ENCODE measurements around the gene CD320. TPM values are rescaled to one million over a fixed set of nuclear protein-coding genes. Genes with fewer than 3 reads are reported as not detected.

The CD320 gene
- polyA plus RNA-seq, 1 donor (not counting 4 experiments of a cell fraction or from before 2014, with no cell fraction given) = 14.1 TPM

DNA sequence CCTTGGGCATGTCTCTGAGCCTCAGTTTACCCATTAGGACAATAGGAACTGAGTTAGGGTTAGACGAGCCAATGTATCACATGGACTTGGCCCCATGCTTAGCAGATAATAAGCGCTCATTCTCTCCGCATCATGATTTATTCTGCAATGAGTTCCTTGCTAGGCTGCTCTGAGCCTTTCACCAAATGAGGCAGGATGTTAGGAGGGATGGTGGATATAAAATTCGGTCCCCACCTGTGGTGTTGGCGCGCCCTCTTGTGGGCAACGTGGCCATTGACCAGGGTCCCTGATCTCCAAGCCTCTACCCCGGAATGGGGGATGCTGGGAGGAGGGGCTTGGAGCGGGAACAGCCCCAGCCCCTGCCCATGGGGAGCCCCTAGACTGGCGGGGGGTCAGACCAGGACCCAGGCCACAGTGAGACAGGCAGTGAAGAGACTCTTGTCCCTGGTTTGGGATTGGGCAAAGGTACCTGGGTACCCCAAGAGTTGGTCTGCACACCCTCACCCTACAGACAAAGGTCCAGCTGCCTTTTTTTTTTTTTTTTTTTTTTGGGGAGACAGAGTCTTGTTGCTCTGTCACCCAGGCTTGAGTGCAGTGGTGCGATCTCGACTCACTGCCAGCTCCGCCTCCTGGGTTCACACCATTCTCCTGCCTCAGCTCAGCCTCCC is 55.1 kb downstream of the CD320 start:
- no peaks in the 10 kb centered on the region for H3K9me3 ChIP-seq (ENCODE audit: control insufficient read depth, low read depth, low read length)
- H3K4me2 ChIP-seq (ENCODE audit: control insufficient read depth, extremely low read depth, insufficient read depth, low read depth, low read length) = no peak overlapping the region
- no peaks in the 10 kb centered on the region for H4K20me1 ChIP-seq (ENCODE audit: control insufficient read depth, extremely low read depth, insufficient read depth, low read length)
- peaks cover 0 to 4% of the 10 kb centered on the region in 2 experiments for H3K36me3 ChIP-seq (ENCODE audit: control insufficient read depth in 2 of 2, extremely low read depth in 1 of 2, insufficient read depth in 2 of 2, low read length in 2 of 2)
- H3K27ac ChIP-seq (ENCODE audit: control insufficient read depth, insufficient read depth, low read length) = no peak overlapping the region
- no peaks in the 10 kb centered on the region for H3K79me2 ChIP-seq (ENCODE audit: control insufficient read depth, insufficient read depth, low read length)
- no peaks in the 10 kb centered on the region for H3K27me3 ChIP-seq (ENCODE audit: control insufficient read depth, extremely low read depth, insufficient read depth, low read length)
- H3K9me1 ChIP-seq (ENCODE audit: control insufficient read depth, extremely low read depth, insufficient read depth, low read length) = no peaks in the 10 kb centered on the region
- FAIRE-seq (peak; percentile 94), DNase-seq (ENCODE audit: low read depth, low spot score) (no peak)
- dilution Hi-C loops (cut with MboI; ENCODE audit: extremely low pct_ligation_motif_present, low sequenced_read_pairs) = no loop called here
- no peak overlapping the region for H3K9ac ChIP-seq (ENCODE audit: control insufficient read depth, extremely low read depth, insufficient read depth, low read length)
- H2AFZ ChIP-seq (ENCODE audit: control insufficient read depth, low read length) = no peak overlapping the region
- TF ChIP-seq, protein P1, sequence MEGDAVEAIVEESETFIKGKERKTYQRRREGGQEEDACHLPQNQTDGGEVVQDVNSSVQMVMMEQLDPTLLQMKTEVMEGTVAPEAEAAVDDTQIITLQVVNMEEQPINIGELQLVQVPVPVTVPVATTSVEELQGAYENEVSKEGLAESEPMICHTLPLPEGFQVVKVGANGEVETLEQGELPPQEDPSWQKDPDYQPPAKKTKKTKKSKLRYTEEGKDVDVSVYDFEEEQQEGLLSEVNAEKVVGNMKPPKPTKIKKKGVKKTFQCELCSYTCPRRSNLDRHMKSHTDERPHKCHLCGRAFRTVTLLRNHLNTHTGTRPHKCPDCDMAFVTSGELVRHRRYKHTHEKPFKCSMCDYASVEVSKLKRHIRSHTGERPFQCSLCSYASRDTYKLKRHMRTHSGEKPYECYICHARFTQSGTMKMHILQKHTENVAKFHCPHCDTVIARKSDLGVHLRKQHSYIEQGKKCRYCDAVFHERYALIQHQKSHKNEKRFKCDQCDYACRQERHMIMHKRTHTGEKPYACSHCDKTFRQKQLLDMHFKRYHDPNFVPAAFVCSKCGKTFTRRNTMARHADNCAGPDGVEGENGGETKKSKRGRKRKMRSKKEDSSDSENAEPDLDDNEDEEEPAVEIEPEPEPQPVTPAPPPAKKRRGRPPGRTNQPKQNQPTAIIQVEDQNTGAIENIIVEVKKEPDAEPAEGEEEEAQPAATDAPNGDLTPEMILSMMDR (optimal IDR thresholded peaks at IDR 0.05 in 1 of 3, IDR thresholded peaks at IDR 0.05 in 1 of 3, conservative IDR thresholded peaks at IDR 0.05 in 1 of 3; ENCODE audit: extremely low read depth in 1 of 3, insufficient read depth in 2 of 3, low read length in 3 of 3) = peak; percentile 89 to 98 (median 91)
- no peak for TF ChIP-seq EZH2 (IDR thresholded peaks at IDR 0.05; ENCODE audit: low read length)
- H3K4me1 ChIP-seq (ENCODE audit: control insufficient read depth, extremely low read depth, insufficient read depth, low read length) = no peaks in the 10 kb centered on the region
- no peak overlapping the region for H3K4me3 ChIP-seq (ENCODE audit: control insufficient read depth in 2 of 3, extremely low read depth in 1 of 3, insufficient read depth in 2 of 3, low read depth in 1 of 3, low read length in 3 of 3)

Other genes starting within 250 kb of the CD320 start
- gene FBN3, start 158.8 kb downstream of the CD320 start, polyA plus RNA-seq = not detected in 3 replicates
- 12.8 to 43.4 TPM (median 19.8 TPM) in 3 replicates for gene CERS4, start 99.0 kb downstream of the CD320 start, polyA plus RNA-seq
- 46.7 to 115 TPM (median 59.2 TPM) in 3 replicates for gene NDUFA7, start 13.0 kb upstream of the CD320 start, polyA plus RNA-seq
- gene RPS28, start 13.1 kb upstream of the CD320 start, polyA plus RNA-seq = 430 to 1,004 TPM (median 960 TPM) in 3 replicates
- 0.15 to 0.27 TPM (median 0.16 TPM) in 3 replicates for gene KANK3, start 34.9 kb upstream of the CD320 start, polyA plus RNA-seq
- 102 to 143 TPM (median 112 TPM) in 3 replicates for gene ANGPTL4, start 55.8 kb upstream of the CD320 start, polyA plus RNA-seq
- gene RAB11B, start 82.0 kb upstream of the CD320 start, polyA plus RNA-seq = 14.3 to 40.8 TPM (median 17.0 TPM) in 3 replicates
- gene MARCHF2, start 104.9 kb upstream of the CD320 start, polyA plus RNA-seq = 13.7 to 24.4 TPM (median 20.5 TPM) in 3 replicates
- gene HNRNPM, start 136.6 kb upstream of the CD320 start, polyA plus RNA-seq = 45.7 to 126 TPM (median 110 TPM) in 3 replicates
- not detected in 3 replicates for gene PRAM1, start 194.3 kb upstream of the CD320 start, polyA plus RNA-seq
- 1.9 to 6.0 TPM (median 2.5 TPM) in 3 replicates for gene ZNF414, start 205.8 kb upstream of the CD320 start, polyA plus RNA-seq

Measured in keratinocyte (primary cell).